Measurements from ENCODE around the gene ENTHD1.

Gene ENTHD1

GRCh38 chr22:39932918-39933649 lies 39.5 kb upstream of the ENTHD1 start:
- DNase-seq (peak; percentile 60), ATAC-seq (ENCODE audit: insufficient read depth, low read depth) (peak; percentile 51; the same call in 1 of the 3 replicates)
- H2AFZ ChIP-seq (ENCODE audit: low read depth, low read length), result no peak overlapping the region
- H3K27me3 ChIP-seq (ENCODE audit: insufficient read depth, low read length, poor library complexity), result no peaks in the 10 kb centered on the region
- H4K20me1 ChIP-seq (ENCODE audit: insufficient read depth, low read length), result no peaks in the 10 kb centered on the region
- H3K36me3 ChIP-seq (ENCODE audit: insufficient read depth, low read length), result peaks cover 32% of the 10 kb centered on the region
- H3K9me3 ChIP-seq (ENCODE audit: insufficient read depth, low read length, severe bottlenecking), result no peaks in the 10 kb centered on the region
- peak overlapping the region; percentile 47 for H3K27ac ChIP-seq (ENCODE audit: low read length)
- H3K4me1 ChIP-seq (ENCODE audit: insufficient read depth, low read length), result peaks cover 69% of the 10 kb centered on the region
- no peak overlapping the region for H3K9ac ChIP-seq (ENCODE audit: low read depth, low read length)
- H3K79me2 ChIP-seq (ENCODE audit: insufficient read depth, low read length), result peaks cover 100% of the 10 kb centered on the region
- no peak for TF ChIP-seq EZH2 (IDR thresholded peaks at IDR 0.05; ENCODE audit: borderline replicate concordance, low read depth, low read length, severe bottlenecking)
- peak; percentile 66 for TF ChIP-seq CTCF (IDR thresholded peaks at IDR 0.05; ENCODE audit: borderline replicate concordance, extremely low read depth, low read length, poor library complexity, severe bottlenecking)
- H3K4me2 ChIP-seq (ENCODE audit: insufficient read depth, low read length), result no peak overlapping the region; the same call in 1 of the 2 replicates
- H3K4me3 ChIP-seq (ENCODE audit: low read depth in 1 of 2, low read length in 2 of 2), result no peak overlapping the region

DNA sequence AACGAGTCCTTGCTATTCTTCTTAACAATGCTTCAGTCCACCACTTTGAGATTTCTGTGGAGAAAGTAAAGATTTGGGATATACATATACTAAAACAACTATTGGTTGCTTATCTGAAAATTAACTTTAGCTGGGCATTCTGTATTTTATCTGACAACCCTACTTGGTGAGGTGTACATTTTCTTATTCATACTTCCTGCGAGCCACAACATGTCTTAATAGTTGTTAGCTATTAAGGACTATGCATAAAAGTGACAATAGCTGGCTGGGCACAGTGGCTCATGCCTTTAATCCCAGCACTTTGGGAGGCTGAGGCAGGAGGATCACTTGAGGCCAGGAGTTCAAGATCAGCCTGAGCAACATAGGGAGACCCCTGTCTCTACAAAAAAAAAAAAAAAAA lies 38.6 kb upstream of the ENTHD1 start:
- Histone ChIP-seq H3K9ac (ENCODE audit: low read depth, low read length) (no peak overlapping the region), H3K36me3 (ENCODE audit: insufficient read depth, low read length) (peaks cover 26% of the 10 kb centered on the region), H3K4me2 (ENCODE audit: insufficient read depth, low read length) (no peak overlapping the region), H4K20me1 (ENCODE audit: insufficient read depth, low read length) (no peaks in the 10 kb centered on the region), H3K79me2 (ENCODE audit: insufficient read depth, low read length) (peaks cover 100% of the 10 kb centered on the region), H3K27ac (ENCODE audit: low read length) (no peak overlapping the region), H3K4me3 (ENCODE audit: low read depth in 1 of 2, low read length in 2 of 2) (no peak overlapping the region), H3K27me3 (ENCODE audit: insufficient read depth, low read length, poor library complexity) (no peaks in the 10 kb centered on the region), H3K9me3 (ENCODE audit: insufficient read depth, low read length, severe bottlenecking) (no peaks in the 10 kb centered on the region), H2AFZ (ENCODE audit: low read depth, low read length) (no peak overlapping the region), H3K4me1 (ENCODE audit: insufficient read depth, low read length) (peaks cover 78% of the 10 kb centered on the region)
- DNase-seq (no peak), ATAC-seq (ENCODE audit: insufficient read depth, low read depth) (no peak)
- TF ChIP-seq CTCF (IDR thresholded peaks at IDR 0.05; ENCODE audit: borderline replicate concordance, extremely low read depth, low read length, poor library complexity, severe bottlenecking) (no peak), EZH2 (IDR thresholded peaks at IDR 0.05; ENCODE audit: borderline replicate concordance, low read depth, low read length, severe bottlenecking) (no peak)

DNA sequence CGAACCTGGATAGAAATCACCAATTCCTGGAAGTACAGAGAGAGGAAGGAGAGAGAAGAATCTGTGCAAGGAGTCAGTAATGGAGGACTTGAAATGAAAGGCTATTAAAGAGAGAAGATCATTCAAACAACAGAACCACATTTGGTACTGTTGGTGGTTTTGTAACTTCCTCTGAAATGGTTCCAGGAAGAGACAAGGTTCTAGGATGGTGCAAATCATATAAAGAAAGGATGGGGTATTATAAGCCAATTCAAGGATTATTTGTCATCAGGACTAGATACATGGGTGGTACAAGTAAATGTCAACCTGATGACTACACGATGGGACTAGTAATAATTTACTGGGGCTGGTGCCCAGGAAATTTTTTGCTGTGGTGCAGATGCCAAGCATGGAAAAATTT lies 37.7 kb upstream of the ENTHD1 start:
- H3K4me3 ChIP-seq (ENCODE audit: low read depth in 1 of 2, low read length in 2 of 2), result peak overlapping the region in 1 of 2 experiments; percentile 38; a peak in 1 of 4 replicates
- H3K4me2 ChIP-seq (ENCODE audit: insufficient read depth, low read length), result peak overlapping the region; percentile 84; the same call in 1 of the 2 replicates
- peaks cover 100% of the 10 kb centered on the region for H3K79me2 ChIP-seq (ENCODE audit: insufficient read depth, low read length)
- no peak overlapping the region for H3K9ac ChIP-seq (ENCODE audit: low read depth, low read length)
- no peaks in the 10 kb centered on the region for H3K9me3 ChIP-seq (ENCODE audit: insufficient read depth, low read length, severe bottlenecking)
- ATAC-seq (ENCODE audit: insufficient read depth, low read depth) (peak; percentile 33; the same call in 1 of the 3 replicates), DNase-seq (no peak)
- H3K27me3 ChIP-seq (ENCODE audit: insufficient read depth, low read length, poor library complexity), result no peaks in the 10 kb centered on the region
- H3K27ac ChIP-seq (ENCODE audit: low read length), result peak overlapping the region; percentile 73
- peaks cover 87% of the 10 kb centered on the region for H3K4me1 ChIP-seq (ENCODE audit: insufficient read depth, low read length)
- H2AFZ ChIP-seq (ENCODE audit: low read depth, low read length), result no peak overlapping the region
- H4K20me1 ChIP-seq (ENCODE audit: insufficient read depth, low read length), result no peaks in the 10 kb centered on the region
- peaks cover 21% of the 10 kb centered on the region for H3K36me3 ChIP-seq (ENCODE audit: insufficient read depth, low read length)
- TF ChIP-seq CTCF (IDR thresholded peaks at IDR 0.05; ENCODE audit: borderline replicate concordance, extremely low read depth, low read length, poor library complexity, severe bottlenecking) (no peak), EZH2 (IDR thresholded peaks at IDR 0.05; ENCODE audit: borderline replicate concordance, low read depth, low read length, severe bottlenecking) (no peak)
